Hepatocyte (in vitro differentiated cells): Measurements from ENCODE around the gene ITPR2. TPM values are rescaled to one million over a fixed set of nuclear protein-coding genes. Genes with fewer than 3 reads are reported as not detected.

Experiments
- DNase-seq: peaks from one replicate; pipeline ENCODE4 v3.0.0-alpha.2; 2016; ENCODE audit warnings: low spot score
- H2AFZ ChIP-seq: fragments of 200-600 bp; sonication (generic); 2 replicates; pipeline ENCODE4 v1.6.0; 2016; ENCODE audit warnings: antibody characterized with exemption, mild to moderate bottlenecking
- H3K27ac ChIP-seq: fragments of 200-600 bp; sonication (generic); 2 replicates; pipeline ENCODE4 v1.5.1; 2016; ENCODE audit warnings: mild to moderate bottlenecking
- H3K27me3 ChIP-seq: fragments of 200-600 bp; sonication (generic); 2 replicates; pipeline ENCODE4 v1.6.1; 2016
- H3K36me3 ChIP-seq: fragments of 200-600 bp; sonication (generic); replicated peaks from 2 replicates; pipeline ENCODE4 v1.5.1; 2016; ENCODE audit warnings: low read depth; ENCODE audit not compliant: insufficient read depth
- H3K4me1 ChIP-seq: fragments of 200-600 bp; sonication (generic); 2 replicates; pipeline ENCODE4 v1.5.1; 2016; ENCODE audit warnings: mild to moderate bottlenecking, moderate library complexity; ENCODE audit not compliant: insufficient read depth
- H3K4me2 ChIP-seq: fragments of 200-600 bp; sonication (generic); 2 replicates; pipeline ENCODE4 v1.6.0; 2016
- H3K4me3 ChIP-seq: fragments of 200-600 bp; sonication (generic); 2 replicates; pipeline ENCODE4 v1.5.1; 2016; ENCODE audit warnings: mild to moderate bottlenecking
- H3K79me2 ChIP-seq: fragments of 200-600 bp; sonication (generic); 2 replicates; pipeline ENCODE4 v1.6.0; 2017; ENCODE audit warnings: mild to moderate bottlenecking
- H3K9me2 ChIP-seq: fragments of 200-600 bp; sonication (generic); replicated peaks from 2 replicates; pipeline ENCODE4 v1.6.0; 2017; ENCODE audit warnings: mild to moderate bottlenecking; ENCODE audit not compliant: insufficient read depth
- H3K9me3 ChIP-seq: fragments of 200-600 bp; sonication (generic); 2 replicates; pipeline ENCODE4 v1.5.1; 2016; ENCODE audit warnings: low read depth, mild to moderate bottlenecking
- H4K20me1 ChIP-seq: fragments of 200-600 bp; sonication (generic); 2 replicates; pipeline ENCODE4 v1.6.0; 2016; ENCODE audit warnings: mild to moderate bottlenecking; ENCODE audit not compliant: insufficient read depth, poor library complexity, severe bottlenecking
- CTCF ChIP-seq: fragments of 200-600 bp; sonication (generic); IDR thresholded peaks from 2 replicates; pipeline ENCODE4 v1.5.1; 2016; ENCODE audit warnings: antibody characterized with exemption, mild to moderate bottlenecking; ENCODE audit not compliant: poor library complexity
- EZH2 ChIP-seq: fragments of 200-600 bp; sonication (generic); IDR thresholded peaks from 2 replicates; pipeline ENCODE4 v1.6.1; 2016; ENCODE audit warnings: antibody characterized with exemption, mild to moderate bottlenecking, borderline replicate concordance
- EZH2phosphoT487 ChIP-seq: fragments of 200-600 bp; sonication (generic); IDR thresholded peaks from one replicate; pipeline ENCODE4 v1.6.1; 2018; ENCODE audit warnings: antibody characterized with exemption, mild to moderate bottlenecking, low read depth, moderate library complexity; ENCODE audit not compliant: unreplicated experiment, severe bottlenecking
- WGBS: methylation state at CpG from one replicate; pipeline ENCODE4 v1.1.6; 2016; ENCODE audit warnings: low lambda C conversion rate; ENCODE audit errors: missing lambda C conversion rate; 5-methylcytosine and 5-hydroxymethylcytosine counted together
- polyA plus RNA-seq: library from polyadenylated mRNA; unstranded; fragments of >200 nt; fragmentation: Nextera tagmentation; extraction: Ambion mirVana; gene quantifications from 2 replicates; pipeline ENCODE4 v1.2.1, GENCODE V29; 2016
- total RNA-seq: library from RNA; depleted of rRNA; stranded (reverse); fragments of >200 nt; gene quantifications from 2 replicates; pipeline ENCODE4 v1.2.3, GENCODE V29; 2014

Gene ITPR2
- total and polyA plus RNA-seq, 2 experiments from 2014 or later: 22.0 to 51.4 TPM

DNA sequence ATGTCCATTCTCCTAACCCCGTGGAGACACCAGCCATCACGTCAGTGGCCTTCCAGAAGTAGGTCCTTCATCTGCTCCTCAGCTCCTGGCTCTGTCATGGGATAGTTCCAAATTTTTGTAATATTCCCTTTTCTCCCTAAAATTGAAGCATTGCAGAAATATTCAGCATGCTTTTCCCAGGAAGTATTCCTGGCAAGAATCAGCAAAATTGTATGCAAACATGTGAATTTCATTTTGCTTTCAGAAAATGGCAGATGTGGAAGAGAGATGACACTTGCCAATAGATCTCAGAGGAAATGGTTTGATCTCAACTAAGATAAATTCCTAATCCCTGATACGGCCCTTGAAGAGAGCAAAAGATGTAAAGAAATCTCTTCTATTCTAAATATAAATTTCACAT is 298.9 kb downstream of the ITPR2 start:
- WGBS: 90% methylated on average over 3 of the region's 3 CpGs
- TF ChIP-seq EZH2phosphoT487 (no peak), EZH2 (no peak), CTCF (no peak)
- H3K4me1 ChIP-seq: no peaks in the 10 kb centered on the region

DNA sequence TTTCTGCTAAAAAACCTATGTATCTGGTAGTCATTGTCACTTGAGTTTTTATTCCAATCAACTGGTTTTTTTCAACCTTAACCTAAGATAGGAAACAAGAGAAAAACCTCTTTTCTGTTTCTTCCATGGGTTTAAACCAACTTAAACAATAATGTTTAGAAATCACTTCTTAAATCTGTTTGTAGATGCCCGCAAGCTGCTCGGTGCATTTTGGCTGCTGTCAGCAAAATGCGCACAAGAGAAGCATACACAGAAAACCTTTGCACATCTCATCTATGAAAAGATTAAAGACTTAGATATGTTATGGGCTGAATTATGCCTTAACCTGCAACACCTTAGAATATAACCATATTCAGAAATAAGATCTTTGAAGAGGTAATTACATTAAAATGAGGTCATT is 299.8 kb downstream of the ITPR2 start:
- no peak for DNase-seq
- Histone ChIP-seq H3K27me3 (no peaks in the 10 kb centered on the region), H3K4me1 (no peaks in the 10 kb centered on the region), H3K36me3 (no peaks in the 10 kb centered on the region), H3K4me2 (no peak overlapping the region), H3K79me2 (no peaks in the 10 kb centered on the region), H2AFZ (no peak overlapping the region), H3K27ac (no peak overlapping the region), H4K20me1 (no peaks in the 10 kb centered on the region), H3K9me2 (no peaks in the 10 kb centered on the region), H3K9me3 (no peaks in the 10 kb centered on the region), H3K4me3 (no peak overlapping the region)
- WGBS: 97% methylated on average over 3 of the region's 3 CpGs
- no peak for TF ChIP-seq CTCF

More for the DNA sequence above, 298.9 kb downstream of the ITPR2 start:
- H3K79me2 ChIP-seq: no peaks in the 10 kb centered on the region
- no peak overlapping the region for H2AFZ ChIP-seq
- DNase-seq: no peak
- H3K27me3 ChIP-seq: no peaks in the 10 kb centered on the region
- no peaks in the 10 kb centered on the region for H3K36me3 ChIP-seq
- H3K4me3 ChIP-seq: no peak overlapping the region
- H3K9me3 ChIP-seq: no peaks in the 10 kb centered on the region
- H3K27ac ChIP-seq: no peak overlapping the region
- H3K9me2 ChIP-seq: no peaks in the 10 kb centered on the region
- H3K4me2 ChIP-seq: no peak overlapping the region
- H4K20me1 ChIP-seq: no peaks in the 10 kb centered on the region

GRCh38 chr12:26530461-26530860 is 302.5 kb downstream of the ITPR2 start:
- no peak overlapping the region for H3K4me2 ChIP-seq
- H3K36me3 ChIP-seq: no peaks in the 10 kb centered on the region
- no peaks in the 10 kb centered on the region for H3K9me2 ChIP-seq
- H2AFZ ChIP-seq: no peak overlapping the region
- H3K27me3 ChIP-seq: no peaks in the 10 kb centered on the region
- 89% methylated on average over 1 of the region's 1 CpG for WGBS
- DNase-seq: no peak
- H3K79me2 ChIP-seq: no peaks in the 10 kb centered on the region
- no peaks in the 10 kb centered on the region for H4K20me1 ChIP-seq
- no peak overlapping the region for H3K4me3 ChIP-seq
- no peaks in the 10 kb centered on the region for H3K9me3 ChIP-seq
- TF ChIP-seq EZH2 (no peak), EZH2phosphoT487 (no peak), CTCF (no peak)
- no peak overlapping the region for H3K27ac ChIP-seq
- no peaks in the 10 kb centered on the region for H3K4me1 ChIP-seq

GRCh38 chr12:26528943-26529342 is 304.1 kb downstream of the ITPR2 start:
- Histone ChIP-seq H3K9me3 (peaks cover 12% of the 10 kb centered on the region), H3K36me3 (no peaks in the 10 kb centered on the region), H4K20me1 (no peaks in the 10 kb centered on the region), H2AFZ (no peak overlapping the region), H3K4me1 (no peaks in the 10 kb centered on the region), H3K4me3 (no peak overlapping the region), H3K79me2 (no peaks in the 10 kb centered on the region), H3K27ac (no peak overlapping the region), H3K4me2 (no peak overlapping the region), H3K9me2 (no peaks in the 10 kb centered on the region), H3K27me3 (no peaks in the 10 kb centered on the region)
- DNase-seq: no peak
- TF ChIP-seq EZH2phosphoT487 (no peak), CTCF (no peak), EZH2 (no peak)
- 75% methylated on average over 1 of the region's 1 CpG for WGBS
